ENCODE results near the gene CEMIP2. TPM values are rescaled to one million over a fixed set of nuclear protein-coding genes. Genes with fewer than 3 reads are reported as not detected.

The CEMIP2 gene, protein sequence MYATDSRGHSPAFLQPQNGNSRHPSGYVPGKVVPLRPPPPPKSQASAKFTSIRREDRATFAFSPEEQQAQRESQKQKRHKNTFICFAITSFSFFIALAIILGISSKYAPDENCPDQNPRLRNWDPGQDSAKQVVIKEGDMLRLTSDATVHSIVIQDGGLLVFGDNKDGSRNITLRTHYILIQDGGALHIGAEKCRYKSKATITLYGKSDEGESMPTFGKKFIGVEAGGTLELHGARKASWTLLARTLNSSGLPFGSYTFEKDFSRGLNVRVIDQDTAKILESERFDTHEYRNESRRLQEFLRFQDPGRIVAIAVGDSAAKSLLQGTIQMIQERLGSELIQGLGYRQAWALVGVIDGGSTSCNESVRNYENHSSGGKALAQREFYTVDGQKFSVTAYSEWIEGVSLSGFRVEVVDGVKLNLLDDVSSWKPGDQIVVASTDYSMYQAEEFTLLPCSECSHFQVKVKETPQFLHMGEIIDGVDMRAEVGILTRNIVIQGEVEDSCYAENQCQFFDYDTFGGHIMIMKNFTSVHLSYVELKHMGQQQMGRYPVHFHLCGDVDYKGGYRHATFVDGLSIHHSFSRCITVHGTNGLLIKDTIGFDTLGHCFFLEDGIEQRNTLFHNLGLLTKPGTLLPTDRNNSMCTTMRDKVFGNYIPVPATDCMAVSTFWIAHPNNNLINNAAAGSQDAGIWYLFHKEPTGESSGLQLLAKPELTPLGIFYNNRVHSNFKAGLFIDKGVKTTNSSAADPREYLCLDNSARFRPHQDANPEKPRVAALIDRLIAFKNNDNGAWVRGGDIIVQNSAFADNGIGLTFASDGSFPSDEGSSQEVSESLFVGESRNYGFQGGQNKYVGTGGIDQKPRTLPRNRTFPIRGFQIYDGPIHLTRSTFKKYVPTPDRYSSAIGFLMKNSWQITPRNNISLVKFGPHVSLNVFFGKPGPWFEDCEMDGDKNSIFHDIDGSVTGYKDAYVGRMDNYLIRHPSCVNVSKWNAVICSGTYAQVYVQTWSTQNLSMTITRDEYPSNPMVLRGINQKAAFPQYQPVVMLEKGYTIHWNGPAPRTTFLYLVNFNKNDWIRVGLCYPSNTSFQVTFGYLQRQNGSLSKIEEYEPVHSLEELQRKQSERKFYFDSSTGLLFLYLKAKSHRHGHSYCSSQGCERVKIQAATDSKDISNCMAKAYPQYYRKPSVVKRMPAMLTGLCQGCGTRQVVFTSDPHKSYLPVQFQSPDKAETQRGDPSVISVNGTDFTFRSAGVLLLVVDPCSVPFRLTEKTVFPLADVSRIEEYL (N-terminal part only)
- 39.2 TPM for total RNA-seq (2013)
- polyA plus RNA-seq (10 to 100 TPM; 11.6 to 58.7 (median 21.4) TPM), polyA minus RNA-seq (32.7 and 38.8 TPM in 2 replicates), total RNA-seq (143 to 329 (median 159) reads per million in 11 experiments)

DNA sequence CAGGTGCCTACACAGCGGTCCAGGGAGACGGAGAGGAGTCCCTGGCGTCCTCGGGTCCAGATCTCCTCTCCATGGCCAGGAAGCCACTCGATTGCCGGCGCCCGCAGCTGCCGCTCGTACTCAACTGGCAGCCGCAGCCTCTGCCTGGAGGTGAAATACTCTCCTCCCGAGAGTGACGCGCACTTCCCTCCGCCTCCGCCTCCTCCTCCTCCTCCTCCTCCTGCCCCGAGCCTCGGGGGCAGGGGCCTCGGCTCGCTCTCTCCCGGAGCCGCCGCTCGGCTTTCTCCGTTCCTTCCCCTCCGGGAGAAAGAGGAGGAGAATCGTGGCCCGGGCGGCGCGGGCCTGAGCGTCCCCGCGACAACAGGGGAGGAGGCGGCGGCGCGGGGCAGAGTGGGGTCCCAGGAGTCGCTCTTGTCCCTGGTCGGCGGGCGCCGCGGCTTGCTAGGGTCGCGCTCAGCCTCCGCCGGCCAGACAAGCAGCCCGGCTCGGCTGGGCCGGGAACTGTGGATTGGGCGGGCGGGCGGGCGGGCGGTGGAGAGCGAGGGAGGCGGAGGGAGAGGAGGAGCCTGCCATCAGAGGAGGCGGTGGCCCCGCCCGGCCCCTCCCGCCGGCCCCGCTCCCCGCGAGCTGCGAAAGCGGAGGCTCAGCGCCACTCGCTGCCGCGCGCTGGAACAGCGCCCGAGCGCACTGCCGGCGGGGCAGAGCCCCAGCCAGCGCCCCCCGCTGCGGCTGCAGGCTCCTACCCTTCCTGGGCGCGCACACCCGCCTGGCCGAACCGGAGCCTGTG lies at the start of gene CEMIP2:
Gene CEMIP2, minus strand, starts transcription at position 126 of the 787 bp plus-strand sequence. CDS start 18,140 bp downstream, outside the sequence.
- peaks cover 45% of the 10 kb centered on the region for H4K20me1 ChIP-seq (ENCODE audit: insufficient read depth, low read length)
- H2AFZ ChIP-seq (ENCODE audit: insufficient read depth, low read depth, low read length, poor library complexity, severe bottlenecking): peak within 1 kb of the TSS; percentile 73
- H3K9ac ChIP-seq (ENCODE audit: insufficient read depth, low read length, poor library complexity, severe bottlenecking): peak within 1 kb of the TSS; percentile 81
- peak within 1 kb of the TSS; percentile 92 for H3K4me2 ChIP-seq (replicated peaks; ENCODE audit: extremely low read depth, low read length, poor library complexity, severe bottlenecking)
- Mint-ChIP-seq H3K36me3 (peaks cover 0 to 7% of the 10 kb centered on the region in 2 donors), H3K9me3 (peaks cover 0 to 2% (median 0%) of the 10 kb centered on the region in 7 donors), H3K4me3 (peak within 1 kb of the TSS; percentile 98 to 99), H3K27ac (peak within 1 kb of the TSS; percentile 90 to 97 (median 95)), H3K27me3 (ENCODE audit: low read depth in 3 of 3) (peaks cover 11 to 24% (median 12%) of the 10 kb centered on the region in 3 donors), H3K4me1 (peaks cover 53% of the 10 kb centered on the region)
- intact Hi-C loops (cut with micrococcal nuclease): loop anchor here (5.0 kb wide), 4 partner anchors 86 to 166 kb away; partner anchors contain the start of genes ABHD17B (in 1 of the 2) and C9orf85 (in 1 of the 2)
- under 1% methylated on average over 66 of the region's 86 CpGs for WGBS (ENCODE audit: insufficient coverage)
- peak within 1 kb of the TSS; percentile 82 to 90 for H3K27ac ChIP-seq (ENCODE audit: low read depth in 1 of 2, low read length in 2 of 2)
- peaks cover 3 to 4% of the 10 kb centered on the region in 2 donors for H3K27me3 ChIP-seq (ENCODE audit: control insufficient read depth in 2 of 2, insufficient read depth in 2 of 2, low read length in 2 of 2)
- peaks cover 49 to 51% of the 10 kb centered on the region in 2 donors for H3K4me1 ChIP-seq (ENCODE audit: control insufficient read depth in 1 of 2, insufficient read depth in 2 of 2, low read length in 2 of 2)
- H3K36me3 ChIP-seq (replicated peaks in 1 of 2; ENCODE audit: control insufficient read depth in 1 of 2, insufficient read depth in 2 of 2, low read length in 2 of 2): no peaks in the 10 kb centered on the region
- TF ChIP-seq, protein P1, sequence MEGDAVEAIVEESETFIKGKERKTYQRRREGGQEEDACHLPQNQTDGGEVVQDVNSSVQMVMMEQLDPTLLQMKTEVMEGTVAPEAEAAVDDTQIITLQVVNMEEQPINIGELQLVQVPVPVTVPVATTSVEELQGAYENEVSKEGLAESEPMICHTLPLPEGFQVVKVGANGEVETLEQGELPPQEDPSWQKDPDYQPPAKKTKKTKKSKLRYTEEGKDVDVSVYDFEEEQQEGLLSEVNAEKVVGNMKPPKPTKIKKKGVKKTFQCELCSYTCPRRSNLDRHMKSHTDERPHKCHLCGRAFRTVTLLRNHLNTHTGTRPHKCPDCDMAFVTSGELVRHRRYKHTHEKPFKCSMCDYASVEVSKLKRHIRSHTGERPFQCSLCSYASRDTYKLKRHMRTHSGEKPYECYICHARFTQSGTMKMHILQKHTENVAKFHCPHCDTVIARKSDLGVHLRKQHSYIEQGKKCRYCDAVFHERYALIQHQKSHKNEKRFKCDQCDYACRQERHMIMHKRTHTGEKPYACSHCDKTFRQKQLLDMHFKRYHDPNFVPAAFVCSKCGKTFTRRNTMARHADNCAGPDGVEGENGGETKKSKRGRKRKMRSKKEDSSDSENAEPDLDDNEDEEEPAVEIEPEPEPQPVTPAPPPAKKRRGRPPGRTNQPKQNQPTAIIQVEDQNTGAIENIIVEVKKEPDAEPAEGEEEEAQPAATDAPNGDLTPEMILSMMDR (IDR thresholded peaks at IDR 0.05): peak; percentile 72
- DNase-seq: peak; percentile 84 to 89 (median 87)
- no peaks in the 10 kb centered on the region for H3K9me3 ChIP-seq (replicated peaks in 1 of 2; ENCODE audit: control insufficient read depth in 1 of 2, insufficient read depth in 1 of 2, low read length in 2 of 2)
- peak within 1 kb of the TSS; percentile 84 to 96 (median 86) for H3K4me3 ChIP-seq (replicated peaks in 1 of 3; ENCODE audit: low read depth in 2 of 3, low read length in 3 of 3)
- H3K79me2 ChIP-seq (ENCODE audit: insufficient read depth, low read length): peaks cover 45% of the 10 kb centered on the region
